K562 treated with DMSO at 1 percent for 4 hours (cell line): ENCODE data around the gene GNL3. TPM values are rescaled to one million over a fixed set of nuclear protein-coding genes. Genes with fewer than 3 reads are reported as not detected.

Experiments
- total RNA-seq: library from RNA; unstranded; fragments of 300-600 nt; gene quantifications from 2 replicates; pipeline ENCODE4 v1.2.3, GENCODE V29; 2022; ENCODE audit not compliant: insufficient read depth

GNL3 gene, protein sequence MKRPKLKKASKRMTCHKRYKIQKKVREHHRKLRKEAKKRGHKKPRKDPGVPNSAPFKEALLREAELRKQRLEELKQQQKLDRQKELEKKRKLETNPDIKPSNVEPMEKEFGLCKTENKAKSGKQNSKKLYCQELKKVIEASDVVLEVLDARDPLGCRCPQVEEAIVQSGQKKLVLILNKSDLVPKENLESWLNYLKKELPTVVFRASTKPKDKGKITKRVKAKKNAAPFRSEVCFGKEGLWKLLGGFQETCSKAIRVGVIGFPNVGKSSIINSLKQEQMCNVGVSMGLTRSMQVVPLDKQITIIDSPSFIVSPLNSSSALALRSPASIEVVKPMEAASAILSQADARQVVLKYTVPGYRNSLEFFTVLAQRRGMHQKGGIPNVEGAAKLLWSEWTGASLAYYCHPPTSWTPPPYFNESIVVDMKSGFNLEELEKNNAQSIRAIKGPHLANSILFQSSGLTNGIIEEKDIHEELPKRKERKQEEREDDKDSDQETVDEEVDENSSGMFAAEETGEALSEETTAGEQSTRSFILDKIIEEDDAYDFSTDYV
- total RNA-seq, result 25.1 and 33.0 TPM in 2 replicates

DNA sequence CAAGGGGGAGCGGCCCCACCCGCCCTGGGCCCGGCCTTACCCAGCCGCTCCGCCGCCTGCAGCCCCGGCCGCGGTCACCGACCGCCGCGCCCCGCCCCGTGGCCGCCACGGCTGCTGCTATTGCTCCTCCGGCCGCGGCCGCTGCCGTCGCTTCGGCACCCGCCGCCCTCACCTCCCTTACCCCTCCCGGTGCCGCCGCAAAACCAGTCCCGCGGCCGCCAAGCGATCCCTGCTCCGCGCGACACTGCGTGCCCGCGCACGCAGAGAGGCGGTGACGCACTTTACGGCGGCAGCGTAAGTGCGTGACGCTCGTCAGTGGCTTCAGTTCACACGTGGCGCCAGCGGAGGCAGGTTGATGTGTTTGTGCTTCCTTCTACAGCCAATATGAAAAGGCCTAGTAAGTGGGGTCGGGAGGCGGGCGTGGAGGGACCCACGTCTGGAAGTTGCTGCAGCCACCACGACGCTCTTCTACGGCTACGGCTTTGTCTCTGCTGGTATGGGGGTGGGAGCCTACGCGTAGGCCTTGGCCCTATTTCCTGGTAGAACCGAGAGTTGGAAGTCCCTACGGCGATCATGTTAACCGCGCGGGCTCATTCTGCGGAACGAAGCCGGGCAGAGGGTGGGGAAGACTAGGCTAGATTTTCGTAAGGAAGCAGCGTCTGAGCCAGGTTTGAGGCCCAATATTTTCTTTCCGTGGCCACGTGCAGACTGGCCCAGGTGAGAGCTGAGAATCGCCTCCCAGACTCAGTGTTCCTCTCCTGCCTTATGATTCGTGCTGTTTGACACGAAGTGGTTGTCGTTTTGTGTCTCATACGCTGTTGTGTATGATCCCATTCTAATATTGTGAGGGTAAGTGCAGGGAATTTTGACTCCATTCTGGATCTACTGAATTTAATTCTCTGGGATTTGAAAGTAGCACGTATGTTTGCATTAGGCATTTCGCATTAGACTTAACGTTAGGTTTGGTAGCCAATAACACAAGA lies at the start of gene GNL3, which contains the start of gene PBRM1:
TSS of gene GNL3 (plus strand) at position 324 of the 983 bp plus-strand sequence. CDS start at position 385, 61 bp downstream.
TSS of gene PBRM1 (minus strand) at position 205 of the 983 bp plus-strand sequence.

DNA sequence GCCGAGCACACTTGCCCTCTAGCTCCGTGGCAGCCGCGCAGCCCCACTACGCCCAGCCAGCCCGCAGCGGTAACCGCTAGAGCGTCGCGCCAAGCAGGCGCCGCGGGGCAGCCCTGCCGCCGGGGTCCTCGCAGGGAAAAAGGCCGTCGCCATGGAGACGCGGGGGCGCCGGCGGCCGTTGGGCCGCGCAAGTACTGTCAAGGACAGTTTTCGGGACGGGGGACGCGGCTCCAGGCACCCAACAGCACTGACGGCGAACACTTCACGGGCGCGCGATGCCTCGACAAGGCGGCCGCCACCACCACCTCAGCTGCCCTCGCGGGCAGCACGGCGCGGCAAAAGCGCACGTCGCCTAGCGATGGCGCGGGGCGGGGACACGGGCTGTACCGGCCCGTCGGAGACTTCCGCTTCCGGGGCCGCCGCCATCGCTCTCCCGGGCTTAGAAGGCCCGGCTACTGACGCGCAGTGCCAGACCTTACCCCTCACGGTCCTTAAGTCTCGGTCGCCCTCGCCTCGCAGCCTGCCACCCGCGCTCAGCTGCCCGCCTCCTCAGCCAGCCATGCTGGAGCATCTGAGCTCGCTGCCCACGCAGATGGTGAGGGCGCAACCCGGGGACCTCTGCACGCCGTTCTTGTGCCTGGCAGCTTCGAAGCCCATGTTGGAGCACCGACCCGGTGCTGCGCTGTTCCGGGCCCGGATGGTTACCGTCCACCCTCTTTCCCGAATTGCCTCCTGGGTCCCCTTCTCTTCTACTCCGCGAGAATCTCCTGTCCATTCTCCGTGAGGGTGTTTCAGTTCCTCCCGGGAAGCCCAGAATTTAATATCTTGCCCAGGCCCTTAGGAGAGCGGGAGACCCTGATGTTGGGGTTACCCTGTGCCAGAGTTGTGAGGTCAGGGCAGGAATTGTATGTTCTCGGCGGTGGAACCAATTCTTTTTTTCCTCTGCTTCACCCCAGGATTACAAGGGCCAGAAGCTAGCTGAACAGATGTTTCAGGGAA lies 20.2 kb downstream of the GNL3 start, which contains the start of the genes GLT8D1 and SPCS1:
TSS of gene GLT8D1 (minus strand) at position 104 of the 999 bp plus-strand sequence. CDS start 5,331 bp downstream, outside the sequence.
TSS of gene SPCS1 (plus strand) at position 419 of the 999 bp plus-strand sequence. CDS start at position 560, 141 bp downstream.

Other genes with a start within 250 kb of the GNL3 start
- gene SEMA3G, start 240.9 kb upstream of the GNL3 start, total RNA-seq, result 1.0 TPM in 1 of 2 replicates, not detected in the other
- not detected in 2 replicates for gene TNNC1, start 232.0 kb upstream of the GNL3 start, total RNA-seq
- gene NISCH, start 230.4 kb upstream of the GNL3 start, total RNA-seq, result 35.7 and 46.3 TPM in 2 replicates
- 0.58 and 0.67 TPM in 2 replicates for gene STAB1, start 190.7 kb upstream of the GNL3 start, total RNA-seq
- gene NT5DC2, start 152.2 kb upstream of the GNL3 start, total RNA-seq, result 219 and 226 TPM in 2 replicates
- gene UQCC5, start 149.4 kb upstream of the GNL3 start, total RNA-seq, result 4.0 and 37.3 TPM in 2 replicates
- 18.0 and 19.6 TPM in 2 replicates for gene PBRM1, start 119 bp upstream of the GNL3 start, total RNA-seq
- gene GLT8D1, start 19.8 kb downstream of the GNL3 start, total RNA-seq, result 31.8 and 35.5 TPM in 2 replicates
- gene SPCS1, start 20.1 kb downstream of the GNL3 start, total RNA-seq, result 63.1 and 82.8 TPM in 2 replicates
- 7.2 and 10.7 TPM in 2 replicates for gene NEK4, start 84.9 kb downstream of the GNL3 start, total RNA-seq
- not detected in 2 replicates for gene ITIH1, start 91.6 kb downstream of the GNL3 start, total RNA-seq
- gene ITIH3, start 108.8 kb downstream of the GNL3 start, total RNA-seq, result not detected in 2 replicates
- gene ITIH4, start 144.6 kb downstream of the GNL3 start, total RNA-seq, result not detected in 2 replicates
- gene MUSTN1, start 149.0 kb downstream of the GNL3 start, total RNA-seq, result 2.8 and 8.5 TPM in 2 replicates
- gene STIMATE, start 211.5 kb downstream of the GNL3 start, total RNA-seq, result 7.3 and 9.0 TPM in 2 replicates